H1 (cell line): ENCODE data around the gene STBD1. TPM values are rescaled to one million over a fixed set of nuclear protein-coding genes. Genes with fewer than 3 reads are reported as not detected.

Experiments
- CEBPB ChIP-seq: IDR thresholded peaks from 2 replicates; pipeline ENCODE4 v1.6.1; 2012; ENCODE audit warnings: low read depth, low read length
- CHD7 ChIP-seq: fragments of 300-600 bp; sonication (generic); IDR thresholded peaks from 2 replicates; pipeline ENCODE4 v1.7.1; 2012; ENCODE audit warnings: low read length, moderate library complexity, mild to moderate bottlenecking, inconsistent platforms; ENCODE audit not compliant: insufficient replicate concordance
- HDAC6 ChIP-seq: IDR thresholded peaks from one replicate; pipeline ENCODE4 v1.7.1; 2012; ENCODE audit warnings: low read depth, mild to moderate bottlenecking, inconsistent platforms, low read length, moderate library complexity
- RNF2 ChIP-seq: fragments of 200-900, 300-1000 bp; sonication (generic); IDR thresholded peaks from 2 replicates; pipeline ENCODE4 v1.7.1; 2016; ENCODE audit warnings: borderline replicate concordance, low read depth, mild to moderate bottlenecking, antibody characterized with exemption, low read length; ENCODE audit not compliant: poor library complexity, severe bottlenecking; ENCODE audit errors: missing control alignments
- TCF12 ChIP-seq: IDR thresholded peaks from 2 replicates; pipeline ENCODE4 v1.6.1; 2011; ENCODE audit warnings: low read depth, mild to moderate bottlenecking, low read length
- USF2 ChIP-seq: IDR thresholded peaks from 2 replicates; pipeline ENCODE4 v1.6.1; 2011; ENCODE audit warnings: low read length, improper control_type of control experiment
- polyA plus RNA-seq, 7 experiments: library from polyadenylated mRNA; depleted of rRNA in 3 of 7; stranded (reverse) in 5 of 7; unstranded in 2 of 7; fragments of >200 nt in 5 of 7; fragments of 200-250 nt in 2 of 7; gene quantifications; 1 replicate in 5 of 7; 2 replicates in 1 of 7; 4 replicates in 1 of 7; pipeline versions ENCODE4 v1.2.1 to v1.2.3, GENCODE V29; 2011 to 2013; ENCODE audit warnings: missing spikeins in 2 of 7, mixed read lengths in 2 of 7
- total RNA-seq: library from RNA; stranded (reverse); fragmentation: NEBNext Ultra II Directional; extraction: Animal tissue kit (Norgen Biotek cat#: 25700); gene quantifications from 2 replicates; pipeline ENCODE4 v1.2.1, GENCODE V29; 2021

The STBD1 gene
- total and polyA plus RNA-seq, 2 of the 8 experiments (the other 6 are each of a cell fraction or from before 2014, with no cell fraction given): 0.45 to 1.7 TPM

- TF ChIP-seq CHD7: no peak
- no peak for TF ChIP-seq RNF2
- TF ChIP-seq TCF12: no peak
- TF ChIP-seq HDAC6: no peak
- TF ChIP-seq CEBPB: no peak
- no peak for TF ChIP-seq USF2
Measured at GRCh38 chr4:76301775-76302162, 4.8 kb upstream of the STBD1 start (continued).
